GM18511 (cell line): ENCODE data around the gene KCNJ5.

Source experiments
- ATAC-seq: cut with Tn5 transposase; IDR thresholded peaks from one replicate; pipeline ENCODE4 v1.9.1; 2021; ENCODE audit warnings: mild to moderate bottlenecking, moderate library complexity; ENCODE audit not compliant: unreplicated experiment

KCNJ5 gene

DNA sequence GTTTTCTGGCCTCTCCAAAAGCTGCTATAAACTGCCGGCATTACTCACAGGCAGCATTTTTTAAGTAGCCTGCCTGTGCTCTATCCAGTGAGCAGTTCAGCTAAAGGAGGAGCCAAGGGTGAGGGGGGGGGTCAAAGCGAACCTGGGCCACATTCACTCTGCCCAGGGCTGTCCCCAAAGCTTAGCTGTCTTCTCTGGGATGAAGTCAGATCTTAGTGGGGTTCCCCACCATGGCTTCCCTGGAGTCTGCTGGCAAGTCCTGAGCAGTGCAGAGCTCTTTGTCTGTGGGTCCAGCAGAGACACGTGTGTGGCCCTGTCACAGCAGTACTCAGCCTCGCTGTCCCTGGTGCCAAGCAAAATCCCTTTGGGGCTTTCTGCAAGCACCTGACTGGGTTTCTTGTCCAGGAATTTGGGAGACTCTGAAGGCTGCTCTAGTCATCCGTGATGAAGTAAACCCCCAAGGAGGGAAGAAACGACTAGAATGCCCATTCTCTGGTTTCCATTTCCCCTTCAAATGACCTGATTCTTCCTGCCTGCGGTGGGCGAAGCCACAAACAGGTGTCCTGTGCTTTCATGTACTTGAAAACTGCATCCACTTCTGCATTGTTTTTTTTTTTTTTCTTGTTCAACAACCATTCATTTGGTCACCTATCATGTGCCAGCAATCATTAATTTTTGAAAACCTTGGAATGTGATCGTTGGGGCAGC lies 2.6 kb downstream of the KCNJ5 start:
- peak; percentile 79 for ATAC-seq

DNA sequence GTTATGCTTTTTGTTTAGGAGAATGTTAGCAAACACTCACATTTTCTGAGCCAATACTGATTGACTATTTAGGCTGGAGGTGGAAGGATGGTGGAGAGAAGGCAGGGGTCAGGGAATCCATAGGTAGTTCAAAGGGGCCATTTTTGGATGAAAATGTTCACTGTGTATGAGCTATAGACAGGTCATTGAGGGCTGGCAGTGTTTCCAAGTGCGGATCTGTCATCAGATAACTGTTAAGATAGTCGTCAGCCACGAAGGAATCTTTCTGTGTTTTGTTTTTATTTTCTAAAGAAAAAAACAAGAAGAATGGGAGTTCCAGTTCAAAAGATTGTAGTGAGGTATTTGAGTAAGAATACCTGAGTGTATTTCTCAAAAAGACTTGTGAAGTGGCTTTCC lies 3.1 kb downstream of the KCNJ5 start:
- peak; percentile 9 for ATAC-seq

DNA sequence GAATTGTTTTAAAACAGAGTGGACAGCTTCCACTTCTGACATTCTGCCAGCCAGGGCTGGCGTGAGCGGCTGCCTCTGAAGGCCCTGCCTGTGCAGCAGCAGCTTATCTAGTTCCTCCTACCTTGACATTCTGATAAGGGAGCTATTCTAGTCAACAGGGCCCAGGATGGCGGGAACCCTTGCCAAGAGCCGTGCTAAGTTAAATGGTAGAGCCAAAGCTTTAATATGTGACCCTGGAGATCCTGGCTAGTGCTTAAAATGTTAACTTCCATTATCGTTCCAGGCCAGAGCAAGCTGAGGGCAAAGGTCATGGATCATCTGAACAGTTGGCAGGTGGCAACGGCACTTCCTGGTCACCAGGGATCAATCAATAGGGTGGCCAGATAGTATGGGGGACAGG lies 3.5 kb downstream of the KCNJ5 start:
- ATAC-seq = no peak

GRCh38 chr11:128895526-128895925 lies 4.4 kb downstream of the KCNJ5 start:
- no peak for ATAC-seq

DNA sequence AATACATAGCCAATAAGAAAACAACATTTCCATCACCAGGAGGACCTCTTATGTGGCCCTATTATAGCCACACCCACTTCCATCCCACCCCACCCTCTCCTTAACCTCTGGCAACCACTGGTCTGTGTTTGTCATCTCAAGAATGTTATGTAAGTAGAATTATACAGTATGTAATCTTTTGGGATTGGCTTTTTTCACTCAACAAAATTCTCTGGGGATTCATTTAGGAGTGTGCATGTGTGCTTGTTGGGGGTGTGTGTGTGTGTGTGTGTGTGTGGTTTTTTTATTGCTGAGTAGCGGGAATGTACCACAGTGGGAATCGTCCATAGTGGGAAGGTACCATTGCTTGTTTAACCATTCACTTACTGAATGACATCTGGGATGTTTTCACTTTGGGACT lies 5.2 kb downstream of the KCNJ5 start:
- no peak for ATAC-seq

DNA sequence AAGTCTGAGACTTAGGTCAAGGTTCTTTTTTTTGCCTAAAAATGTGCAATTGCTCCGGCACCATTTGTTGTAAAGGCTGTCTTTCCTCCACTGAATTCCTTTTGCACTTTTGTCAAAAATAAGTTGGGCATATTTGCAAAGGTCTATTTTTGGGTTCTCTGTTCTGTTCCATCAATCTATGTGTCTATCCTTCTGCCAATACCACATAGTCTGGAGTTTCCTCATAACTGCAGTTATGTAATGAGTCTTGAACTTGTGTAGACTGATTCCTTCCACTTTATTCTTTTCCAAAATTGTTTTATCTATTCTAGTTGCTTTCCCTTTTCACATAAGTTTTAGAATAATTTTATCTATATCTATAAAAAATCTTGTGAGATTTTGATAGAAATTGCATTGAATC lies 6.7 kb downstream of the KCNJ5 start:
- no peak for ATAC-seq

GRCh38 chr11:128898580-128899344 lies 7.6 kb downstream of the KCNJ5 start:
- no peak for ATAC-seq

- ATAC-seq = no peak
Observed at GRCh38 chr11:128900468-128900867, 9.3 kb downstream of the KCNJ5 start.

DNA sequence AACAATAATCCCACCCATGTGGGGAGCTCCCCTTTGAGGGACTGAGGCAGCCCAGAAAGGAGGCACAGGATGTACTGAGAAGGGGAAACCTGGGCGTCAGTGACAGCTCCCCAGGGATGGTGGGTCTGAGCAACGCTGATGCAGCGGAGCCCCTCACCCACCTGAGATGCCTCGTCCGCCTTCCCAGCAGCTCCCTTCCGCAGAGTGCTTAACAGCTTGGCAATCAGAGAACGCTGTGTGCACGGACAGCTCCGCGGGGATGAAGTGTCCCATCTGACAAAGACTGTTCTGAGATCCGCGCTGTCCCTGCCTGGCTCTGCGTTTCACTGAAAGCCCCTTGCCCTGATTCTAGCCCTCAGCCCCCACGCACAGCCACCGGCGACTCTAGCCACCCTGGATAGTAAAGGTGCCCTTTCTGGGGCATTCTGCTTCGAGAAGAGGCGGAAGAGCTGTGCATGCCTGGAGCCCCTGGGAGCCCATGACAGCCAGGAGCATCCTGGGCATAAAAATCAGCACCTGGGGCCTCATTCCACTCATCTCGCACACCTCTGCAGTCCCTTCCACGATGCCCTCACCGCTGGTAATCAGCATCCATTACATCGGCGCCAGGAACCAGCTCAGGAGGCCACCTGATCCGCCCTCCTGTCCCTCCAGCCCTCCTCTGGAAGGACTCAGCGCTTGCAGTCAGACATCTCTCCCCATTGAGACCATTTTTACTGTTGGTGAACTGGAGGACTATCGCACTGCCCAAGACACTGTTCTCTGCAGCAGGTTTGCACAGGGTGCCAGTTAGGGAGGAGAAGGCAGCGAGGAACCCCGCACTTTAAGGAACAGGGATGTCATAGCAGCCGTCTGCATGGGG lies 10.7 kb downstream of the KCNJ5 start:
- ATAC-seq = no peak

DNA sequence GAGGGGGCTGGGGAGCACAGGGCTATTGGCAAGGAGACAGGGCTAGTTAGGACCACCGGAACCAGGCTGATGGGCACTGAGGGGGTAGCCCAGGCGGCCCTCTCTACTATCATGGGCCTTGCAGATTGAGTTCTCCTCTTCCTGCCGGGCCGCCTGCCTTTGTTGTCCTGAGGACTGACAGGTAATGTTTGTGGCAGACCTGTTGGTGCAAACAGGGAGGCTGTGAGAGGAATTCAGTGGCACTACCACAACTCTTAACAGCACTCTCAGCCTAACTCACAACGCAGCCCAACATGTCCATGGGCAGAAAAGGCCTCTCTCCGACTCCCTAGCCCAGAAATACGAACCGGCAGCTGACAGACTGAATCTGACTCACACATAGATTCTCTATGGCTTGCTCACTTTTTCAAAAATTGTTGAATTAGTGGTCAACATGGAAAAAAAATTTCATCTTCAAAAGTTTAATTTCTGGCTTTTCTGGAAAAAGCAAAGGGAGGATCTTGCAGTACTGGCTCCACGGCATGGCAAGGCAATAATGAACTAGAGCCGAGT lies 11.4 kb downstream of the KCNJ5 start:
- no peak for ATAC-seq

DNA sequence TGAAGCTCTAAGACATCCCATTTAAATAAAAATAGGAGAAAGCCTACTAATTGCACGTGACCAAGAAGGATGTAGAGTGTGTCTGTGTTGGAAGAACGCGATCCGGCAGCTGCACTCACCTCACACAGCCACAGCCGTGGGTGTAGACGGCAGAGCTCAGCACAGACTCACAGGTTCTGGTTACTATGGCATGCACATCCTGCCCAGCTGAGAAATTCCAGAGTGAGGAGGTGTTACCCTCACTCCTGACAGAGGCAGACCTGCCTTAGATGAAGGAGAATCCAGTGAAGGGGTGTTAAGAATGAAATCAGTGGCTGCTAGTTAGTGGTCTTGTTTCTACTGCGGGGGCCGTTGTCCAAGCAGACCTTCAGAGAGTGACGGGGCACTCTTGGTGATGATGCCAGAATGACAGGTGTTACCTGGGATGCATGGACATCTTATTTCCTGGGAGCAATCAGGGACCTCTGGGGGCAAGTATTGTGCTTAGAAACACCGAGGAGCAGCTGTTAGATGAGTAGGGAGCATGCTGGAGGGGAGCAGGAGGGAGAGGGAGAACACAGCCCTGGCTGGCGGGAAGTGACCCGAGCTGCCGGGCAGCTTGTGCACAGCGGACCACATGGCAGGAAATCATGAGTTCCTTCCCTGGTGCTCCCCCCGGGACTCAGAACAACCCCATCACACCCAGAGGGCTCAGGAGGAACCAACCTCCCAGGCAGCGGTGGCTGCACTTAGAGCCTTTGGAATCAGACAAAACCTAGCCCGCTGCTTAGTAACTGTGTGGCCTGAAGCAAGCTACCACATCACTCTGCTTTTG lies 12.3 kb downstream of the KCNJ5 start:
- no peak for ATAC-seq

- ATAC-seq = no peak
Observed at GRCh38 chr11:128904303-128904655, 13.1 kb downstream of the KCNJ5 start.

GRCh38 chr11:128904656-128905344 lies 13.6 kb downstream of the KCNJ5 start:
- ATAC-seq = peak; percentile 64

- ATAC-seq = peak; percentile 64
Observed at GRCh38 chr11:128905345-128906184, 14.4 kb downstream of the KCNJ5 start.

- no peak for ATAC-seq
Observed at GRCh38 chr11:128906185-128907050, 15.3 kb downstream of the KCNJ5 start.

DNA sequence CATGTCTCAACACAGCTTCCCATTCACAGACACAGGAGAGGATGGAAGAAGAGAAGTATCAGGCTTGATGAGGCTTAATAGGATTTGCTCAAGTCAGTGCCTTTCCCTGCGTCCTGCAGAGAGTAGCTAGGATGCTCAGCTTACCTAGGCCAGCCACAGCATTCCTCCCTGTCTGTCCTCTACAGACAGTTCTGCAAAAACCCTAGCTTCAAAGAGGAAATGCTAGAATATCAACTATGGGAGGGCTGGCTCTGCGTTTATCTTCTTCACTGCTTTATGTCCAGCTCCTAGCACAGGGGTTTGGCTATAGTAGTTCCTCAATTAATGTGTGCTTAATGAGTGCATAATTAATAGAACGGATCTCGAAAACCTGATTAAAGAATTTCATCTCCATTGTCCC lies 16.4 kb downstream of the KCNJ5 start:
- ATAC-seq = no peak

DNA sequence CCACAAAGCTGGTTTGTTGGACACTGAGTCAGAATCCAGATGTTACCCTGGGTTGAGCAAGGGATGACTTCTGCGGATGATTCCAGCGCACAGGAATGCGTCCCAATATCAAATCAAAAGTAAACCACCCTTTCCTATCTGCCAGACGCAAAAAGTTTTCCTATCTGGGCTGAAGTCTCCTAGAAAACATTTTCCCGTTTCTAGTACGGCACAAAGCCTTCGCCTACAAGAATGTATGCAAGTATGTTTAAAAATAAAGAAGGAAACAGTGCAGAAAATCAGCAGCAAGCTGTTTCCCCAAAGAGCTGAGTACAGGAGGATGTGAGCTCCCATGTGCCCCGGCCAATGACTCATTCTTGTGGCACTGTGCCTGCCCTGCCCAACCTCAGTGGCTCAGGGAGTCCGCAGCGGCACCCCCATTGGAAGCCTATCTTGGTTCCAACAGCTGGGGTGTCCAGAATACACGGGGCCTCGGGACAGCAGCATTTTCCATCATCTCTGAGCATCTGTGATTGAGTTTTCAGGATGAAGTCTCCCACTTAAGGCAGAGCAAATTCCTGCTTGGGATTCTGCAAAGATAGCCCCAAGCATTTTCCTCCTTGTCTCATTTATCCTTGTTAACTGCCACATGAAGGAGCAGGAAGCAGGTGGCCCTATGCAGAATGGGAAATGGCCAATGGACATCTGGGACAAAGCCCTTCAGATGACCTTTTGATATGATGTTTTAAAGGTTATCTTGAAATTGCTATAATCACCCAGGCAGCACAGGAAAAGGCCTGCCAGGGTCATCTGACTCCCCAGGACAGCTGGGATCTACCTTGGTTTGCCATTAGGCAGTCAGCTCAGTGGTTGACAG lies 17.5 kb downstream of the KCNJ5 start:
- ATAC-seq = no peak
